BLaER1 (cell line): Measurements from ENCODE around the gene GADD45A.

Source experiments
- H3K27ac ChIP-seq: shearing (Covaris generic); formaldehyde crosslinking; 2 replicates; pipeline ENCODE4 v1.8.1; 2022
- H3K27me3 ChIP-seq: shearing (Covaris generic); formaldehyde crosslinking; 2 replicates; pipeline ENCODE4 v1.8.1; 2022
- H3K36me3 ChIP-seq: shearing (Covaris generic); formaldehyde crosslinking; 2 replicates; pipeline ENCODE4 v1.8.1; 2022
- H3K4me1 ChIP-seq: shearing (Covaris generic); formaldehyde crosslinking; 2 replicates; pipeline ENCODE4 v1.8.1; 2022
- H3K4me2 ChIP-seq: shearing (Covaris generic); formaldehyde crosslinking; 2 replicates; pipeline ENCODE4 v1.8.1; 2022
- H3K4me3 ChIP-seq: shearing (Covaris generic); formaldehyde crosslinking; 2 replicates; pipeline ENCODE4 v1.8.1; 2022
- H3K9ac ChIP-seq: shearing (Covaris generic); formaldehyde crosslinking; 2 replicates; pipeline ENCODE4 v1.8.1; 2022
- H3K9me3 ChIP-seq: shearing (Covaris generic); formaldehyde crosslinking; 2 replicates; pipeline ENCODE4 v1.8.1; 2022
- H4K20me1 ChIP-seq: shearing (Covaris generic); formaldehyde crosslinking; 2 replicates; pipeline ENCODE4 v1.8.1; 2022
- Cebpa-rat ChIP-seq: shearing (Covaris generic); IDR thresholded peaks from 2 replicates; pipeline ENCODE4 v1.8.1; 2022

Gene GADD45A

DNA sequence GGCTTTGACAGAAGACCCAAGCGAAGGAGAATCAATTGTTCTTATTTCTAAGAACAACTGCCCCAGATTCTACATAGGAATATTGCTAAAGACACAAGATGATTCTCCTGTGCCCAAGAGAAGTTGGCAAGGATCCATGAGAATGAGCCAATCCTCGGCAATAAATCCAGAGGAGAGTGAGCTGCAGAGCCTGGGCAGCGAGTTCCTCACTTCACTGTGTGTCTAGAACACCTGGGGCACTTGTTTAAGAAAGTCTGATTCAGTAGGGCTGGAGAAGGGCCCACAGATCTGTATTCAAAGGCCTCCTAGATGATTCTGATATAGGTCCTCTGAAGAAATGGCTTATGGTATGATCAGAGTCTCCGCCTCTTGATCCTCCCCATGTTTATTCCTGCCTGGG is 31.8 kb downstream of the GADD45A start:
- Histone ChIP-seq H3K4me2 (no peak overlapping the region), H3K4me1 (peaks cover 31% of the 10 kb centered on the region), H3K27me3 (no peaks in the 10 kb centered on the region), H3K4me3 (no peak overlapping the region), H3K36me3 (no peaks in the 10 kb centered on the region), H3K9ac (no peak overlapping the region), H3K27ac (no peak overlapping the region), H4K20me1 (no peaks in the 10 kb centered on the region), H3K9me3 (no peaks in the 10 kb centered on the region)
- no peak for TF ChIP-seq Cebpa-rat

DNA sequence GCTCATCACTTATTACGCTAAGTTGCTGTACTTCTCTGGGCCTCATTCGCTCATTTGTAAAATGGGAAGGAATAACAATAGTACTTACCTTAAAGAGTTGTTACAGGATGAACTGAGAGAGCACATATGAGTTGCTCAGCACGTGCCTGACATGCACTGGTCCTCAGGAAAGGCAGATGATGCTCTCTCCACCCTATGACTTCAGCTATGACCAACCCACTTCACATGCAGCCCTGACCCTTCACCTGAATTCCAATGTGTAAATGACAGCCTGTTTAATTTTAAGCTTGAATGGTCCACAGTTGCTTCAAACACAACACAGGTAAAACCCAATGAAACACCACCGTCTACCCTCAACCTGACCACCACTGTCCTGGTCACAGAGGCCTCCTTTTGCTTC is 32.9 kb downstream of the GADD45A start:
- Histone ChIP-seq H3K36me3 (no peaks in the 10 kb centered on the region), H3K9me3 (no peaks in the 10 kb centered on the region), H3K4me1 (peaks cover 21% of the 10 kb centered on the region), H4K20me1 (no peaks in the 10 kb centered on the region), H3K27ac (no peak overlapping the region), H3K4me3 (no peak overlapping the region), H3K9ac (no peak overlapping the region), H3K4me2 (no peak overlapping the region), H3K27me3 (no peaks in the 10 kb centered on the region)
- no peak for TF ChIP-seq Cebpa-rat

DNA sequence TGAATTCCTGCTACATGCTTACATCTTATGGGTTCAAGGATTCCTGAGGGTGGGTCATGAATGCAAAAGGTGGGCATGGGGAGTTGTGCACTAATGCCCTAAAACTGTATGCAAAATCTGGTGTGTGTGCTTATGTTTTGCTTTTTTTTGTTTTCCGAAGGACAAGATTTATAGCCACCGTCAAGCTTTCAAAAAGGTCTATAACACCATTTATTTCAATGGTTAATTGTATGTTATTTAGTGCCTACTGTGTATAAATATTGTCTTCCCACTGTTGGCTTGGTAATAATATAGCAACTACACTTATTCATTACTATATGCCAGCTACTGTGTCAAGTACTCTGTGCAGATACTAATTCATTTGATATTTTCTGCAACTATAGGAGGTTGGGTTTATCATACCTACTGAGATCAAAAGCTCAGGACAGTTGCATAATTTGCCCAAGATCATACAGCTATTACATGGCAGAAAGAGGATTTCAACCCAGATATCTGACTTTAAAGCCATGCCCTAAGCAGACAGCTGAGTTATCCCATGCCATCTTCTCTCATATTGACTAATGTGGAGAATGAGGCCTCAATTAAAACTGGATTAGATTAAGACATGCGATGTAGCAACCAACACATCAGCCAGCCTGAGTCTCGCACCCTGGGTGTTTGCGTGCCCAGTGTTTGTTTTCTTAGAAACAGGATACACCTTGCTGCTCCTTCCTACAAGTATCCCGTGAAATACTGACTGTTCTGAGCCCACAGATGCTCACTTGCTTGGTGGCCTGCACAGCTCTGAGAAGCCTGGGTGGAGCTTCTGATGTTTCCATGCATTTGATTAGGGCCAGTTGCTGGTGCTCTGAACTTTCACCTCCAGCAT is 34.6 kb downstream of the GADD45A start:
- no peaks in the 10 kb centered on the region for H3K9me3 ChIP-seq
- no peak overlapping the region for H3K4me3 ChIP-seq
- no peaks in the 10 kb centered on the region for H3K36me3 ChIP-seq
- H4K20me1 ChIP-seq: no peaks in the 10 kb centered on the region
- peaks cover 8% of the 10 kb centered on the region for H3K4me1 ChIP-seq
- no peak overlapping the region for H3K9ac ChIP-seq
- TF ChIP-seq Cebpa-rat: no peak
- H3K27ac ChIP-seq: no peak overlapping the region
- peak overlapping the region; percentile 22; the same call in 1 of the 2 replicates for H3K4me2 ChIP-seq
- H3K27me3 ChIP-seq: no peaks in the 10 kb centered on the region

DNA sequence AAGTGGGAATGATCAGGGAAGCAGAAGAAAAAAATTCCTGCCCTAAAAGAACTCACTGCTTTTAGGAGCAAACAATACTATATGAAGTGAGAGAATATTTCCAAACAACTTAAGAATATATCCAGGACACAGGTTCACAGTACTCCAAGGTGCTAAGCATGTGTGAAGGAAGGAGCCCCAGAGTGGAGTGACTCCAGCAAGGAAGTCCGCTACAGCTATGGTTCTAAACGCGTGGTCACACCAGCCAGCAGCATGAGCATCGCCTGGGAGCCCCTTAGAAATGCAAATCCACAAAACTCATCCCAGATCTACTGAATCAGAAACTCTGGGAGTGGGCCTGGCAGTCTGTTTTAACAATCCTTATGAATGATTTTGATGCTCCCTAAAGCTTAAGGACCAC is 36.1 kb downstream of the GADD45A start:
- H3K27ac ChIP-seq: no peak overlapping the region

DNA sequence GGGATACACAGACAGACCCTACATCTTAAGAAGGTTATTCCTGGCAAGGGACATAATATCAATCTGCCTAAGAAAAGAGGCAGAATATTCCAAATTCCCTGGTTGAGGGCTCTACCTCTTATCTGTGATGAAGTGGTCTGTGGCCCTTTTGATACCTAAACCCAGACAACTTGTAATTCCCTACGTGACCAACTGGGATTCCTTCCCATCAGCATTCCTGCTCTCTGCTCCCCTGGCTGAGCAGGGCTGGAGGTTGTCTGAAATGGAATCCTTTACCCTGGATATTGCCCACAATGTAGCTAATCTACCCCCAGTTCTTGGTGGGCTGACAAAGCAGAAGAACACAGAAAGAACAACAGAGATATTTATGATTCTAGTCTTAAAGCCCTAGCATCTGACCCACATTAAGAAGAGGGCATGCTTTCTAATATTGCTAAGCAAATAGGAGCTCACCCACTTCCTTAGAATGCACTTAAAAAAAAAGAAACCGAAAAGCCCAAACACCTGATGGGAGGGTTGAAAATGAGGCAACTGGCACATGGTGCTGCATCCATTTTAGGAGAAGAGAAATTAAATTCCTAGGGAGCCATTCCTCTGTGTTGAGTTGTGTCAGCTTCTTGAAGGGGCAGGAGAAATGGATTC is 36.8 kb downstream of the GADD45A start:
- H3K4me2 ChIP-seq: no peak overlapping the region
- TF ChIP-seq Cebpa-rat: no peak
- H3K27me3 ChIP-seq: no peaks in the 10 kb centered on the region
- H3K4me3 ChIP-seq: no peak overlapping the region
- no peak overlapping the region for H3K27ac ChIP-seq
- H3K4me1 ChIP-seq: peaks cover 8% of the 10 kb centered on the region
- H3K9ac ChIP-seq: no peak overlapping the region
- no peaks in the 10 kb centered on the region for H3K9me3 ChIP-seq
- no peaks in the 10 kb centered on the region for H3K36me3 ChIP-seq
- H4K20me1 ChIP-seq: no peaks in the 10 kb centered on the region

More for the DNA sequence above, 36.1 kb downstream of the GADD45A start:
- no peak for TF ChIP-seq Cebpa-rat
- H3K4me3 ChIP-seq: no peak overlapping the region
- no peak overlapping the region for H3K4me2 ChIP-seq
- H3K36me3 ChIP-seq: no peaks in the 10 kb centered on the region
- no peaks in the 10 kb centered on the region for H3K9me3 ChIP-seq
- H3K27me3 ChIP-seq: no peaks in the 10 kb centered on the region
- H3K9ac ChIP-seq: no peak overlapping the region
- H3K4me1 ChIP-seq: peaks cover 8% of the 10 kb centered on the region
- H4K20me1 ChIP-seq: no peaks in the 10 kb centered on the region

DNA sequence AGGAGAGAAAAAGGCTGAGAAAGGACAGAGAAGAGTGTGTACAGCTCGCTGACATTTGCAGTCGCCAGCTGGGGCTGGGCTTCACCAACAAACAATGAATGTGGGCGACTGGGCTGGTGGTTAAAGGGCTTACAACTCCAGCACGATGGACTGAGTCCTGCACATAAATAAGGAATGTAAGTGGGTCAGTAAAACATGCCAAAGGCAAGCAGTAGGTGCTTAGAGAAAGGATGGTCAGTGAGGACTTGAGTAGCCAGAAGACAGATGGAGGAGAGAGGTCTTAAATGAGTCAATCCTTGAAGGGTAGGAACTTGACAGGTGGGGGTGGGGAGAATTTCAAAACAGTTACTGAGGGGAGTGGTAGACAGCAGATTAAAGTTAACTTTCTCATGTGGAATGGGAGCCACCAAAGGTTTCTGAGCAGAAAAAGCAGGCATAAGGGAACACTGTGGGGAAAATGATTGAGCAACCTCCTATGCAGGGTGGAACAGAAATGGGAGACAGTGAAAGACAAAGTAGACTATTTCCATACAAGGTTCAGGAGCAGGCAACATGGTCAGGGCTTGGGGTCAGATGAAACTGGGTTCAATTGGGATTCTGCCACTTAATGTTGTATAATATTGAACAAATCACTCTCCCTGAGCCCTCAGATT is 37.4 kb downstream of the GADD45A start:
- peaks cover 8% of the 10 kb centered on the region for H3K4me1 ChIP-seq
- H3K4me3 ChIP-seq: no peak overlapping the region

DNA sequence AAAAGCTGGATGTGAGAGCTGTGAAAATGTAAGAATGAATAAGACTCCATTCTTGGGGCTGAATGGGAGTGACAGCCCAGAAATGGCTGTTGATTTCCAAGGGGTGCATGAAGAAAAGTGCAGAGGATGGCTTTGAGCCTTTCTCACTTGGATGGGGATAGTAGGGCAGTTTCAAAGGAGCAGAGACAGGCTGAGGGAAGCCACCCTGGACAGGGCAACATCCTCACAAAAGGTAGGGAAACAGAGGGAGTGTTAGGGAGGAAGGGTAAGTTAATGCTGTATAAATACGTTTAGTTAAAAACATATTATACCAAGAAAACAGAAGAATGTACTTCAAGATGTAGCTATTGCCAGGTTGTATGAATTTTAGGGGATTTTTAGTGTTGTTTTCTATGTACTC is 38.1 kb downstream of the GADD45A start:
- TF ChIP-seq Cebpa-rat: no peak
- H3K27ac ChIP-seq: no peak overlapping the region
- H3K4me3 ChIP-seq: no peak overlapping the region
- H3K9me3 ChIP-seq: no peaks in the 10 kb centered on the region
- no peaks in the 10 kb centered on the region for H4K20me1 ChIP-seq
- no peak overlapping the region for H3K9ac ChIP-seq
- no peaks in the 10 kb centered on the region for H3K27me3 ChIP-seq
- H3K4me2 ChIP-seq: no peak overlapping the region
- no peaks in the 10 kb centered on the region for H3K36me3 ChIP-seq
- H3K4me1 ChIP-seq: peaks cover 10% of the 10 kb centered on the region

More for the DNA sequence above, 37.4 kb downstream of the GADD45A start:
- Histone ChIP-seq H3K27me3 (no peaks in the 10 kb centered on the region), H3K4me2 (no peak overlapping the region), H3K9ac (no peak overlapping the region), H3K9me3 (no peaks in the 10 kb centered on the region), H4K20me1 (no peaks in the 10 kb centered on the region), H3K36me3 (no peaks in the 10 kb centered on the region), H3K27ac (no peak overlapping the region)
- no peak for TF ChIP-seq Cebpa-rat

DNA sequence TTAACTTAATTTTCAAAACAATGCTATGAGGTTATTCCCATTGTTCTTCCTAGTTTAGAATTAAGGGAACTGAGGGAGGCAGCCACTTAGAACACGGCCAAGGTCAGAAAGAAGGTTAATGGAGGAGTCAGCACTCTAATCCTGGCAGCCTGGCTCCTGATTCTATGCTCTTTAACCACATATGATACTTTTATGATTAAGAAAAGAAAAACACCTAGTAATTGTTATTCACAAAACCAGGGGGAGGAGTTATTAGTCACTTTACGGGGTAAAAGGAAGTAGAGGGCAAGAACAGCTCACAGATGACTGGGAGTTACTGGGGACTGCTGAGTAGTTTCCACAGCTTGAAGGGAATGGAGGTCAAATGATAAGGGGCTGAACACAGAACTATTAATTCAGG is 38.6 kb downstream of the GADD45A start:
- no peak overlapping the region for H3K27ac ChIP-seq
- no peaks in the 10 kb centered on the region for H3K36me3 ChIP-seq
- no peaks in the 10 kb centered on the region for H3K27me3 ChIP-seq
- no peak overlapping the region for H3K4me3 ChIP-seq
- no peaks in the 10 kb centered on the region for H3K9me3 ChIP-seq
- TF ChIP-seq Cebpa-rat: no peak
- H3K9ac ChIP-seq: no peak overlapping the region
- no peak overlapping the region for H3K4me2 ChIP-seq
- H3K4me1 ChIP-seq: peaks cover 15% of the 10 kb centered on the region
- no peaks in the 10 kb centered on the region for H4K20me1 ChIP-seq

DNA sequence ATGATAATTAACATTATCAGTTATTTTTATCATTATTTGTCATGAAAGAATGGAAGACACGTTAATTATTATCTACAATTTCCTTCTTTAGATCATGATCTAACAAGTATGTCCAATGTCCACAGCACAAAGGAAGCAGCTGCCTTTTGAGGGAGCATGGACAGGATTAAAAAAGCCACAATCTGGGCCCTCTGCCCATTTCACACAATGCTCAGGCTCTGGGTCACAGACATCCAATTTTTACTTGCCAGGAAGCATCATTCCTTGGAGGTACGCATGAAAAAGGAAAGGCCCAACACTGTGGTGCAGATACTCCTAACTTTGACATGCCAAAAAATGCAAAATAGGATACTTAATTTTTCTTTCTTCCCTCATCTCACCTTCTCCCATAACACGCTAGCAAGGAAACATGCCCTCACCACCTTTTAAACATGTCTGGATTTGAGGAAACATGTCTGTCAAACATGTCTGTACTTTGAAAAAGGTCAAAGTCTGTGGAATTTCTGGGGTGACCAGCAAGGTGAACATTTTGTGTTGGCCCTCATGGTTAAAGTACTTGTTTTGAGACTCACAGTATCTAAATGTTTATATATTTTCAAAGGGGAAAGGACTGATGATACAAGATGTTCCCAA is 40.0 kb downstream of the GADD45A start:
- Histone ChIP-seq H3K27ac (no peak overlapping the region), H4K20me1 (no peaks in the 10 kb centered on the region), H3K27me3 (no peaks in the 10 kb centered on the region), H3K4me1 (peaks cover 12% of the 10 kb centered on the region), H3K9ac (no peak overlapping the region), H3K4me2 (no peak overlapping the region), H3K9me3 (no peaks in the 10 kb centered on the region), H3K4me3 (no peak overlapping the region), H3K36me3 (no peaks in the 10 kb centered on the region)
- TF ChIP-seq Cebpa-rat: no peak

DNA sequence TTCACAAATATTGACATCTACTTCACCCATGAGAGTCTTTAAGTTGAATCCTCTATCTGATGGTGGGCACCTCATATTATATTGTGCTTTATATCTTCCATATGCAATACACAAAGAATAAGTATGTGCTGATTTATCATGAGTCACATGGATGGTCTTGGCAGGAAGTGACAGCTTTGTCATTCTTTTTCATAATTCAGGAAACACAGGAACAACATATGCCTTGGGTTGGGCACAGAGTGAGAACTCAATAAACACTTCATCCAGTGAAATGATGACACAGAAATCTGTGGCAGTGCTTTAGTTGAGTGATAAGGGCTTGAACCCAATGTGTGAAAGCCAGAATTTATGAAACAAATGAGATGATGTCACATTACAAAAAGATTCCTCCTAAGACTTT is 41.2 kb downstream of the GADD45A start:
- no peak overlapping the region for H3K4me3 ChIP-seq
- no peaks in the 10 kb centered on the region for H3K36me3 ChIP-seq
- H3K4me2 ChIP-seq: no peak overlapping the region
- H3K9me3 ChIP-seq: no peaks in the 10 kb centered on the region
- H3K27ac ChIP-seq: no peak overlapping the region
- TF ChIP-seq Cebpa-rat: no peak
- H4K20me1 ChIP-seq: no peaks in the 10 kb centered on the region
- H3K9ac ChIP-seq: no peak overlapping the region
- no peaks in the 10 kb centered on the region for H3K27me3 ChIP-seq
- H3K4me1 ChIP-seq: peaks cover 9% of the 10 kb centered on the region; the same call in 1 of the 2 replicates
